Neutrophil (primary cell): ENCODE results near the gene CA10.

Experiments
- H3K27ac ChIP-seq: fragments of 200-600 bp; sonication (generic); 2 replicates; pipeline ENCODE4 v1.5.1; 2016; ENCODE audit warnings: mild to moderate bottlenecking, moderate library complexity
- H3K27me3 ChIP-seq: fragments of 200-600 bp; sonication (generic); 2 replicates; pipeline ENCODE4 v1.6.0; 2016; ENCODE audit warnings: mild to moderate bottlenecking
- H3K36me3 ChIP-seq: fragments of 200-600 bp; sonication (generic); 2 replicates; pipeline ENCODE4 v1.5.1; 2017
- H3K4me1 ChIP-seq, 2 experiments: fragments of 200-600 bp in 1 of 2; sonication (generic) in 1 of 2; 1 replicate in 1 of 2; 2 replicates in 1 of 2; pipeline versions ENCODE4 v1.5.1 to v1.6.1; 2013 to 2016; ENCODE audit warnings: low read depth in 1 of 2, low read length in 1 of 2, mild to moderate bottlenecking in 1 of 2, moderate library complexity in 1 of 2; ENCODE audit not compliant: control insufficient read depth in 1 of 2, insufficient read depth in 1 of 2
- H3K4me3 ChIP-seq, 2 experiments: fragments of 200-600 bp in 1 of 2; sonication (generic) in 1 of 2; 1 replicate in 1 of 2; 2 replicates in 1 of 2; pipeline ENCODE4 v1.5.1; 2013 to 2016; ENCODE audit warnings: low read depth in 1 of 2, low read length in 1 of 2, mild to moderate bottlenecking in 1 of 2, moderate library complexity in 1 of 2
- H3K9me3 ChIP-seq: fragments of 200-600 bp; sonication (generic); 2 replicates; pipeline ENCODE4 v1.5.1; 2016
- CTCF ChIP-seq: fragments of 200-600 bp; sonication (generic); IDR thresholded peaks from 2 replicates; pipeline ENCODE4 v1.5.1; 2016; ENCODE audit warnings: antibody characterized with exemption

CA10 gene

GRCh38 chr17:52181782-52182181, 23.3 kb upstream of the CA10 start:
- H3K27me3 ChIP-seq, result no peaks in the 10 kb centered on the region
- no peak for TF ChIP-seq CTCF
- no peak overlapping the region for H3K4me3 ChIP-seq

GRCh38 chr17:52178012-52178411, 19.5 kb upstream of the CA10 start:
- Histone ChIP-seq H3K4me3 (no peak overlapping the region), H3K4me1 (no peaks in the 10 kb centered on the region), H3K27ac (no peak overlapping the region), H3K9me3 (no peaks in the 10 kb centered on the region), H3K36me3 (no peaks in the 10 kb centered on the region), H3K27me3 (no peaks in the 10 kb centered on the region)
- TF ChIP-seq CTCF, result no peak

More at GRCh38 chr17:52181782-52182181, 23.3 kb upstream of the CA10 start:
- Histone ChIP-seq H3K4me1 (no peaks in the 10 kb centered on the region), H3K9me3 (no peaks in the 10 kb centered on the region), H3K27ac (no peak overlapping the region), H3K36me3 (no peaks in the 10 kb centered on the region)

DNA sequence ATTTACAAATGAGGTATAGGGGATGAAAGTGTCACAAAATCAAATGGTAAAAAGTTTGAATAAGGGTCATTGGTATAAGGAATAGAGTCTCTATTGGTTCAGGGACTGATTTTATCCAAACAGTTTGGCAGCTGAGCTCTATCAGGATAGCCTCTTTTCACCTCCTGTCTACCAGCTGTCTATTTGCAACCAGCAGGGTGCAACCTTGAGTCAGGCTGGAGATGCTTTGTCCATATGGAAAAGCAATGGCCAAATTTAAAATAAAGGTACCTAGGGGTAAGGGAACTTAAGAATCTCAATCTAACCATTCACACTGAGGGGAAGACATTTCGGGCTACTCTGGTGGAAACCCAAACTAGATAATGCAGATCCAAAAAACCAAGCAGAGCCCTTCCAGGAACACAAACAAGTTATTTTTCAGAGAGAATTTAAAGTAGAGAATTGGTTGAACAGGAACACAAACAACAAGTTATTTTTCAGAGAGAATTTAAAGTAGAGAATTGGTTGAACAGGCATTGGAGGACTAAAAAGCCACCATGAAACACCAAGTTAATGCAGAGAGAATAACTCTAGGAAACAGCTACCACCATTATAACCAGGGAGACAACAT, 12.6 kb upstream of the CA10 start:
- Histone ChIP-seq H3K9me3 (no peaks in the 10 kb centered on the region), H3K36me3 (no peaks in the 10 kb centered on the region), H3K4me3 (no peak overlapping the region), H3K27me3 (no peaks in the 10 kb centered on the region), H3K27ac (no peak overlapping the region), H3K4me1 (no peaks in the 10 kb centered on the region)
- no peak for TF ChIP-seq CTCF

- no peaks in the 10 kb centered on the region for H3K9me3 ChIP-seq
- H3K36me3 ChIP-seq, result no peaks in the 10 kb centered on the region
- H3K4me3 ChIP-seq, result no peak overlapping the region
- peaks cover 65% of the 10 kb centered on the region for H3K27me3 ChIP-seq
- no peak overlapping the region for H3K27ac ChIP-seq
- no peaks in the 10 kb centered on the region for H3K4me1 ChIP-seq
- TF ChIP-seq CTCF, result no peak
Observed at GRCh38 chr17:52160136-52160567, 1.6 kb upstream of the CA10 start.

GRCh38 chr17:52159246-52160135, 977 bp upstream of the CA10 start:
- peaks cover 71% of the 10 kb centered on the region for H3K27me3 ChIP-seq
- TF ChIP-seq CTCF, result no peak
- H3K36me3 ChIP-seq, result no peaks in the 10 kb centered on the region
- no peaks in the 10 kb centered on the region for H3K4me1 ChIP-seq
- H3K4me3 ChIP-seq, result no peak overlapping the region
- H3K9me3 ChIP-seq, result no peaks in the 10 kb centered on the region
- no peak overlapping the region for H3K27ac ChIP-seq
